Measurements from ENCODE around the gene WFDC5.

WFDC5 gene

GRCh38 chr20:45083127-45083526 lies 31.8 kb downstream of the WFDC5 start:
- TF ChIP-seq CTCF (IDR thresholded peaks at IDR 0.05; ENCODE audit: insufficient read depth, low read length, missing control alignments), result no peak
- H3K4me3 ChIP-seq (ENCODE audit: low read depth, low read length), result no peak overlapping the region
- ChIA-PET POLR2A (no interaction called here), CTCF (interaction anchor here (0.8 to 2.6 kb wide), 8 partner anchors 10 to 41 kb away, joined by 3 to 15 read pairs (median 3); no protein-coding TSS in a partner anchor)
- no peak for DNase-seq (ENCODE audit: low read depth, low spot score)

- ChIA-PET POLR2A (no interaction called here), CTCF (interaction anchor here (0.8 to 2.6 kb wide), 9 partner anchors 10 to 41 kb away, joined by 3 to 15 read pairs (median 3); no protein-coding TSS in a partner anchor)
- no peak for TF ChIP-seq CTCF (IDR thresholded peaks at IDR 0.05; ENCODE audit: insufficient read depth, low read length, missing control alignments)
- no peak for DNase-seq (ENCODE audit: low read depth, low spot score)
- H3K4me3 ChIP-seq (ENCODE audit: low read depth, low read length), result no peak overlapping the region
Measured at GRCh38 chr20:45082468-45082867, 32.5 kb downstream of the WFDC5 start.

GRCh38 chr20:45080867-45081624 lies 33.9 kb downstream of the WFDC5 start:
- ChIA-PET POLR2A (no interaction called here), CTCF (interaction anchor here (1.0 to 1.4 kb wide), 4 partner anchors 14 to 37 kb away, joined by 3 to 4 read pairs (median 4); no protein-coding TSS in a partner anchor)
- H3K4me3 ChIP-seq (ENCODE audit: low read depth, low read length), result no peak overlapping the region
- TF ChIP-seq CTCF (IDR thresholded peaks at IDR 0.05; ENCODE audit: insufficient read depth, low read length, missing control alignments), result peak; percentile 44
- no peak for DNase-seq (ENCODE audit: low read depth, low spot score)

- POLR2A ChIA-PET, result no interaction called here
- no peak for DNase-seq (ENCODE audit: low read depth, low spot score)
- TF ChIP-seq CTCF (IDR thresholded peaks at IDR 0.05; ENCODE audit: insufficient read depth, low read length, missing control alignments), result no peak
- no peak overlapping the region for H3K4me3 ChIP-seq (ENCODE audit: low read depth, low read length)
- CTCF ChIA-PET, result interaction anchor here (1.1 to 3.9 kb wide), 7 partner anchors 10 to 213 kb away, joined by 3 to 39 read pairs (median 3); no protein-coding TSS in a partner anchor
Measured at GRCh38 chr20:45077559-45077958, 37.4 kb downstream of the WFDC5 start.

GRCh38 chr20:45073221-45073620 lies 41.8 kb downstream of the WFDC5 start:
- POLR2A ChIA-PET, result no interaction called here
- no peak overlapping the region for H3K4me3 ChIP-seq (ENCODE audit: low read depth, low read length)
- CTCF ChIA-PET, result interaction anchor here (2.9 to 3.3 kb wide), 2 partner anchors 23 to 62 kb away, joined by 11 to 40 read pairs; no protein-coding TSS in a partner anchor
- TF ChIP-seq CTCF (IDR thresholded peaks at IDR 0.05; ENCODE audit: insufficient read depth, low read length, missing control alignments), result no peak
- DNase-seq (ENCODE audit: low read depth, low spot score), result no peak

- POLR2A ChIA-PET, result no interaction called here
- no peak for DNase-seq (ENCODE audit: low read depth, low spot score)
- CTCF ChIA-PET, result interaction anchor here (0.6 to 3.3 kb wide), 5 partner anchors 24 to 221 kb away, joined by 3 to 40 read pairs (median 11); no protein-coding TSS in a partner anchor
Measured at GRCh38 chr20:45072066-45072465, 42.9 kb downstream of the WFDC5 start.

More at GRCh38 chr20:45072066-45072465, 42.9 kb downstream of the WFDC5 start:
- TF ChIP-seq CTCF (IDR thresholded peaks at IDR 0.05; ENCODE audit: insufficient read depth, low read length, missing control alignments), result no peak
- no peak overlapping the region for H3K4me3 ChIP-seq (ENCODE audit: low read depth, low read length)

Measured in AG04449 (cell line).